ENCODE measurements around the gene STH. TPM values are rescaled to one million over a fixed set of nuclear protein-coding genes. Genes with fewer than 3 reads are reported as not detected.
A peak's percentile ranks its signal among the peaks of the same experiment; 100 is the strongest.

The STH gene
- total and polyA plus RNA-seq, 7 donors: not detected

- H3K36me3 ChIP-seq: no peaks in the 10 kb centered on the region
- H3K27me3 ChIP-seq: no peaks in the 10 kb centered on the region
- no peak overlapping the region for H3K27ac ChIP-seq
- H3K4me3 ChIP-seq: no peak overlapping the region
- 81 to 82% methylated on average over 6 of the region's 6 CpGs for WGBS, 2 donors
- no peak for DNase-seq
- TF ChIP-seq CTCF (IDR thresholded peaks at IDR 0.05): no peak
- no peak for TF ChIP-seq EP300 (IDR thresholded peaks at IDR 0.05)
- TF ChIP-seq POLR2AphosphoS5 (IDR thresholded peaks at IDR 0.05): no peak
- no peaks in the 10 kb centered on the region for H3K9me3 ChIP-seq
- intact Hi-C loops (cut with DNase I): no loop called here
- H3K4me1 ChIP-seq: peaks cover 0 to 20% (median 13%) of the 10 kb centered on the region in 4 donors
Observed at GRCh38 chr17:45951941-45952340, 47.1 kb upstream of the STH start.

- 94 to 95% methylated on average over 6 of the region's 6 CpGs for WGBS, 2 donors
- no peak for DNase-seq
- no peak for TF ChIP-seq EP300 (IDR thresholded peaks at IDR 0.05)
- no peak for TF ChIP-seq POLR2A (IDR thresholded peaks at IDR 0.05)
- no peak for TF ChIP-seq POLR2AphosphoS5 (IDR thresholded peaks at IDR 0.05)
- no peak for TF ChIP-seq CTCF (IDR thresholded peaks at IDR 0.05)
- Histone ChIP-seq H3K9me3 (no peaks in the 10 kb centered on the region), H3K27me3 (no peaks in the 10 kb centered on the region), H3K27ac (no peak overlapping the region), H3K4me3 (no peak overlapping the region), H3K36me3 (no peaks in the 10 kb centered on the region), H3K4me1 (peaks cover 0 to 18% (median 13%) of the 10 kb centered on the region in 4 donors)
- intact Hi-C loops (cut with DNase I): no loop called here
Observed at GRCh38 chr17:45952814-45953320, 46.2 kb upstream of the STH start.

- Histone ChIP-seq H3K4me3 (no peak overlapping the region), H3K9me3 (no peaks in the 10 kb centered on the region), H3K36me3 (no peaks in the 10 kb centered on the region), H3K4me1 (peaks cover 0 to 12% (median 9%) of the 10 kb centered on the region in 4 donors), H3K27ac (no peak overlapping the region), H3K27me3 (no peaks in the 10 kb centered on the region)
- WGBS, 2 donors: 75 to 87% methylated on average over 2 of the region's 2 CpGs
- intact Hi-C loops (cut with DNase I): no loop called here
- TF ChIP-seq POLR2AphosphoS5 (IDR thresholded peaks at IDR 0.05): no peak
- DNase-seq: no peak
Observed at GRCh38 chr17:45953561-45953960, 45.5 kb upstream of the STH start.

GRCh38 chr17:45954914-45955313 lies 44.1 kb upstream of the STH start:
- H3K4me1 ChIP-seq: no peaks in the 10 kb centered on the region
- no peaks in the 10 kb centered on the region for H3K9me3 ChIP-seq
- H3K4me3 ChIP-seq: no peak overlapping the region
- peak; percentile 11 for DNase-seq
- H3K36me3 ChIP-seq: no peaks in the 10 kb centered on the region
- intact Hi-C loops (cut with DNase I): no loop called here
- H3K27me3 ChIP-seq: no peaks in the 10 kb centered on the region
- TF ChIP-seq POLR2AphosphoS5 (IDR thresholded peaks at IDR 0.05) (no peak), POLR2A (IDR thresholded peaks at IDR 0.05) (no peak), EP300 (IDR thresholded peaks at IDR 0.05) (no peak), CTCF (IDR thresholded peaks at IDR 0.05) (no peak)
- 68 to 83% methylated on average over 11 of the region's 11 CpGs for WGBS, 2 donors
- no peak overlapping the region for H3K27ac ChIP-seq

GRCh38 chr17:45955326-45955725 lies 43.7 kb upstream of the STH start:
- Histone ChIP-seq H3K36me3 (no peaks in the 10 kb centered on the region), H3K4me1 (no peaks in the 10 kb centered on the region), H3K27me3 (no peaks in the 10 kb centered on the region), H3K9me3 (no peaks in the 10 kb centered on the region), H3K27ac (no peak overlapping the region), H3K4me3 (no peak overlapping the region)
- no peak for TF ChIP-seq CTCF (IDR thresholded peaks at IDR 0.05)
- no peak for TF ChIP-seq POLR2A (IDR thresholded peaks at IDR 0.05)
- no peak for TF ChIP-seq EP300 (IDR thresholded peaks at IDR 0.05)
- no peak for TF ChIP-seq POLR2AphosphoS5 (IDR thresholded peaks at IDR 0.05)
- 64 to 77% methylated on average over 10 of the region's 10 CpGs for WGBS, 2 donors
- no peak for DNase-seq
- intact Hi-C loops (cut with DNase I): no loop called here

Data from sigmoid colon (tissue), 7 donors.